Measurements from ENCODE around the gene ARPP21. TPM values are rescaled to one million over a fixed set of nuclear protein-coding genes. Genes with fewer than 3 reads are reported as not detected.

The ARPP21 gene
- polyA plus RNA-seq, 2 donors = 0.01 TPM; not detected in 1

GRCh38 chr3:35640190-35641165 is 1.2 kb downstream of the ARPP21 start:
- Histone ChIP-seq H3K9me3 (ENCODE audit: control insufficient read depth in 2 of 2, insufficient read depth in 1 of 2, low read depth in 1 of 2, low read length in 1 of 2) (peaks cover 4% of the 10 kb centered on the region in 2 donors), H3K4me1 (ENCODE audit: control insufficient read depth in 2 of 2, insufficient read depth in 2 of 2, low read length in 1 of 2) (peaks cover 6 to 12% of the 10 kb centered on the region in 2 donors), H3K36me3 (ENCODE audit: control insufficient read depth in 2 of 2, insufficient read depth in 2 of 2, low read length in 1 of 2) (no peaks in the 10 kb centered on the region), H3K27me3 (ENCODE audit: control insufficient read depth in 1 of 2, insufficient read depth in 2 of 2, low read length in 2 of 2) (peaks cover 0 to 3% of the 10 kb centered on the region in 2 donors), H3K27ac (ENCODE audit: low read depth in 2 of 2, low read length in 1 of 2) (no peak overlapping the region), H3K4me3 (ENCODE audit: low read depth in 1 of 2, low read length in 2 of 2) (no peak overlapping the region)
- WGBS, 2 donors = 52 to 58% methylated on average over 10 of the region's 10 CpGs

GRCh38 chr3:35641331-35641730 is 2.0 kb downstream of the ARPP21 start:
- WGBS, 2 donors = 30 to 38% methylated on average over 1 of the region's 1 CpG
- Histone ChIP-seq H3K4me1 (ENCODE audit: control insufficient read depth in 2 of 2, insufficient read depth in 2 of 2, low read length in 1 of 2) (peaks cover 6 to 12% of the 10 kb centered on the region in 2 donors), H3K27ac (ENCODE audit: low read depth in 2 of 2, low read length in 1 of 2) (no peak overlapping the region), H3K9me3 (ENCODE audit: control insufficient read depth in 2 of 2, insufficient read depth in 1 of 2, low read depth in 1 of 2, low read length in 1 of 2) (peaks cover 4% of the 10 kb centered on the region in 2 donors), H3K36me3 (ENCODE audit: control insufficient read depth in 2 of 2, insufficient read depth in 2 of 2, low read length in 1 of 2) (no peaks in the 10 kb centered on the region), H3K27me3 (ENCODE audit: control insufficient read depth in 1 of 2, insufficient read depth in 2 of 2, low read length in 2 of 2) (peaks cover 0 to 3% of the 10 kb centered on the region in 2 donors), H3K4me3 (ENCODE audit: low read depth in 1 of 2, low read length in 2 of 2) (no peak overlapping the region)

GRCh38 chr3:35641920-35642527 is 2.7 kb downstream of the ARPP21 start:
- Histone ChIP-seq H3K4me3 (ENCODE audit: low read depth in 1 of 2, low read length in 2 of 2) (no peak overlapping the region), H3K27me3 (ENCODE audit: control insufficient read depth in 1 of 2, insufficient read depth in 2 of 2, low read length in 2 of 2) (peaks cover 0 to 3% of the 10 kb centered on the region in 2 donors), H3K9me3 (ENCODE audit: control insufficient read depth in 2 of 2, insufficient read depth in 1 of 2, low read depth in 1 of 2, low read length in 1 of 2) (peaks cover 4% of the 10 kb centered on the region in 2 donors), H3K27ac (ENCODE audit: low read depth in 2 of 2, low read length in 1 of 2) (no peak overlapping the region), H3K36me3 (ENCODE audit: control insufficient read depth in 2 of 2, insufficient read depth in 2 of 2, low read length in 1 of 2) (no peaks in the 10 kb centered on the region), H3K4me1 (ENCODE audit: control insufficient read depth in 2 of 2, insufficient read depth in 2 of 2, low read length in 1 of 2) (peaks cover 6 to 12% of the 10 kb centered on the region in 2 donors)
- whole genome bisulfite sequencing, 2 donors = 83 to 84% methylated on average over 4 of the region's 4 CpGs

- 70 to 81% methylated on average over 2 of the region's 2 CpGs for WGBS, 2 donors
- peaks cover 4% of the 10 kb centered on the region in 2 donors for H3K9me3 ChIP-seq (ENCODE audit: control insufficient read depth in 2 of 2, insufficient read depth in 1 of 2, low read depth in 1 of 2, low read length in 1 of 2)
- no peak overlapping the region for H3K27ac ChIP-seq (ENCODE audit: low read depth in 2 of 2, low read length in 1 of 2)
- peaks cover 6 to 12% of the 10 kb centered on the region in 2 donors for H3K4me1 ChIP-seq (ENCODE audit: control insufficient read depth in 2 of 2, insufficient read depth in 2 of 2, low read length in 1 of 2)
- peaks cover 0 to 3% of the 10 kb centered on the region in 2 donors for H3K27me3 ChIP-seq (ENCODE audit: control insufficient read depth in 1 of 2, insufficient read depth in 2 of 2, low read length in 2 of 2)
- H3K4me3 ChIP-seq (ENCODE audit: low read depth in 1 of 2, low read length in 2 of 2) = no peak overlapping the region
- no peaks in the 10 kb centered on the region for H3K36me3 ChIP-seq (ENCODE audit: control insufficient read depth in 2 of 2, insufficient read depth in 2 of 2, low read length in 1 of 2)
Measured at GRCh38 chr3:35643495-35643894, 4.2 kb downstream of the ARPP21 start.

GRCh38 chr3:35644451-35644850 is 5.1 kb downstream of the ARPP21 start:
- Histone ChIP-seq H3K4me1 (ENCODE audit: control insufficient read depth in 2 of 2, insufficient read depth in 2 of 2, low read length in 1 of 2) (peaks cover 2 to 6% of the 10 kb centered on the region in 2 donors), H3K9me3 (ENCODE audit: control insufficient read depth in 2 of 2, insufficient read depth in 1 of 2, low read depth in 1 of 2, low read length in 1 of 2) (no peaks in the 10 kb centered on the region), H3K36me3 (ENCODE audit: control insufficient read depth in 2 of 2, insufficient read depth in 2 of 2, low read length in 1 of 2) (no peaks in the 10 kb centered on the region), H3K27ac (ENCODE audit: low read depth in 2 of 2, low read length in 1 of 2) (no peak overlapping the region), H3K27me3 (ENCODE audit: control insufficient read depth in 1 of 2, insufficient read depth in 2 of 2, low read length in 2 of 2) (peaks cover 0 to 3% of the 10 kb centered on the region in 2 donors), H3K4me3 (ENCODE audit: low read depth in 1 of 2, low read length in 2 of 2) (no peak overlapping the region)
- 77 to 78% methylated on average over 2 of the region's 2 CpGs for WGBS, 2 donors

GRCh38 chr3:35645189-35645588 is 5.9 kb downstream of the ARPP21 start:
- H3K4me3 ChIP-seq (ENCODE audit: low read depth in 1 of 2, low read length in 2 of 2) = no peak overlapping the region
- no peak overlapping the region for H3K27ac ChIP-seq (ENCODE audit: low read depth in 2 of 2, low read length in 1 of 2)
- no peaks in the 10 kb centered on the region for H3K36me3 ChIP-seq (ENCODE audit: control insufficient read depth in 2 of 2, insufficient read depth in 2 of 2, low read length in 1 of 2)
- H3K9me3 ChIP-seq (ENCODE audit: control insufficient read depth in 2 of 2, insufficient read depth in 1 of 2, low read depth in 1 of 2, low read length in 1 of 2) = no peaks in the 10 kb centered on the region
- 76% methylated on average over 2 of the region's 2 CpGs for WGBS, 2 donors
- peaks cover 0 to 2% of the 10 kb centered on the region in 2 donors for H3K27me3 ChIP-seq (ENCODE audit: control insufficient read depth in 1 of 2, insufficient read depth in 2 of 2, low read length in 2 of 2)
- no peaks in the 10 kb centered on the region for H3K4me1 ChIP-seq (ENCODE audit: control insufficient read depth in 2 of 2, insufficient read depth in 2 of 2, low read length in 1 of 2)

- H3K36me3 ChIP-seq (ENCODE audit: control insufficient read depth in 2 of 2, insufficient read depth in 2 of 2, low read length in 1 of 2) = no peaks in the 10 kb centered on the region
- WGBS, 2 donors = 77 to 82% methylated on average over 4 of the region's 4 CpGs
- no peak overlapping the region for H3K27ac ChIP-seq (ENCODE audit: low read depth in 2 of 2, low read length in 1 of 2)
- no peaks in the 10 kb centered on the region for H3K4me1 ChIP-seq (ENCODE audit: control insufficient read depth in 2 of 2, insufficient read depth in 2 of 2, low read length in 1 of 2)
- no peaks in the 10 kb centered on the region for H3K9me3 ChIP-seq (ENCODE audit: control insufficient read depth in 2 of 2, insufficient read depth in 1 of 2, low read depth in 1 of 2, low read length in 1 of 2)
- no peak overlapping the region for H3K4me3 ChIP-seq (ENCODE audit: low read depth in 1 of 2, low read length in 2 of 2)
- H3K27me3 ChIP-seq (ENCODE audit: control insufficient read depth in 1 of 2, insufficient read depth in 2 of 2, low read length in 2 of 2) = no peaks in the 10 kb centered on the region
Measured at GRCh38 chr3:35646081-35646480, 6.8 kb downstream of the ARPP21 start.

GRCh38 chr3:35647461-35647860 is 8.1 kb downstream of the ARPP21 start:
- Histone ChIP-seq H3K27me3 (ENCODE audit: control insufficient read depth in 1 of 2, insufficient read depth in 2 of 2, low read length in 2 of 2) (no peaks in the 10 kb centered on the region), H3K9me3 (ENCODE audit: control insufficient read depth in 2 of 2, insufficient read depth in 1 of 2, low read depth in 1 of 2, low read length in 1 of 2) (no peaks in the 10 kb centered on the region), H3K27ac (ENCODE audit: low read depth in 2 of 2, low read length in 1 of 2) (no peak overlapping the region), H3K4me1 (ENCODE audit: control insufficient read depth in 2 of 2, insufficient read depth in 2 of 2, low read length in 1 of 2) (no peaks in the 10 kb centered on the region), H3K36me3 (ENCODE audit: control insufficient read depth in 2 of 2, insufficient read depth in 2 of 2, low read length in 1 of 2) (no peaks in the 10 kb centered on the region), H3K4me3 (ENCODE audit: low read depth in 1 of 2, low read length in 2 of 2) (no peak overlapping the region)
- WGBS, 2 donors = 81 to 89% methylated on average over 4 of the region's 4 CpGs

- Histone ChIP-seq H3K27me3 (ENCODE audit: control insufficient read depth in 1 of 2, insufficient read depth in 2 of 2, low read length in 2 of 2) (no peaks in the 10 kb centered on the region), H3K4me3 (ENCODE audit: low read depth in 1 of 2, low read length in 2 of 2) (no peak overlapping the region), H3K27ac (ENCODE audit: low read depth in 2 of 2, low read length in 1 of 2) (no peak overlapping the region), H3K4me1 (ENCODE audit: control insufficient read depth in 2 of 2, insufficient read depth in 2 of 2, low read length in 1 of 2) (no peaks in the 10 kb centered on the region), H3K9me3 (ENCODE audit: control insufficient read depth in 2 of 2, insufficient read depth in 1 of 2, low read depth in 1 of 2, low read length in 1 of 2) (no peaks in the 10 kb centered on the region), H3K36me3 (ENCODE audit: control insufficient read depth in 2 of 2, insufficient read depth in 2 of 2, low read length in 1 of 2) (no peaks in the 10 kb centered on the region)
- 61 to 63% methylated on average over 2 of the region's 2 CpGs for WGBS, 2 donors
Measured at GRCh38 chr3:35648347-35648746, 9.0 kb downstream of the ARPP21 start.
